ENCODE results near the gene PRKAG1.

The PRKAG1 gene

DNA sequence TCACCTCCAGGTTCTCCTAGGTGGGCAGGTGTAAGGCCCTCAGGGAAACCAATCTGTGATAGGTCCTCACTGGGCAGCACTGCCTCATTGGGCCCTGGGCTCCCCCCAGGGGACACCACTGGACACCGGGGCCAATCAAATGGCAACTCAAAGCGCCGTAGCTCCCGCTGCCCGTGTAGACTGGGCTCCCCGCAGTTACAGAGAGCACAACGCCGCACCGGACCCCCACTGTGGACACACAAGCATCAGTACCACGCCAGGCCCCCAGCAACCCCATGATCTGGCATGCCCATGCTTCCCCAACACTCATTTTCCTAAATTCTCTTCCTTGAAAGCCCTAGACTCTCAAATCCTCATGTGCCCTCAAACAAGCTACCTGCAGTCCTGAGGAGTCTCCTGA lies 35.9 kb upstream of the PRKAG1 start:
- ChIA-PET CTCF (interaction anchor here (1.0 kb wide), 1 partner anchor 10 kb away, joined by 3 read pairs; no protein-coding TSS in a partner anchor), POLR2A (ENCODE audit: low non-redundant PET) (no interaction called here)
- TF ChIP-seq, protein P1, sequence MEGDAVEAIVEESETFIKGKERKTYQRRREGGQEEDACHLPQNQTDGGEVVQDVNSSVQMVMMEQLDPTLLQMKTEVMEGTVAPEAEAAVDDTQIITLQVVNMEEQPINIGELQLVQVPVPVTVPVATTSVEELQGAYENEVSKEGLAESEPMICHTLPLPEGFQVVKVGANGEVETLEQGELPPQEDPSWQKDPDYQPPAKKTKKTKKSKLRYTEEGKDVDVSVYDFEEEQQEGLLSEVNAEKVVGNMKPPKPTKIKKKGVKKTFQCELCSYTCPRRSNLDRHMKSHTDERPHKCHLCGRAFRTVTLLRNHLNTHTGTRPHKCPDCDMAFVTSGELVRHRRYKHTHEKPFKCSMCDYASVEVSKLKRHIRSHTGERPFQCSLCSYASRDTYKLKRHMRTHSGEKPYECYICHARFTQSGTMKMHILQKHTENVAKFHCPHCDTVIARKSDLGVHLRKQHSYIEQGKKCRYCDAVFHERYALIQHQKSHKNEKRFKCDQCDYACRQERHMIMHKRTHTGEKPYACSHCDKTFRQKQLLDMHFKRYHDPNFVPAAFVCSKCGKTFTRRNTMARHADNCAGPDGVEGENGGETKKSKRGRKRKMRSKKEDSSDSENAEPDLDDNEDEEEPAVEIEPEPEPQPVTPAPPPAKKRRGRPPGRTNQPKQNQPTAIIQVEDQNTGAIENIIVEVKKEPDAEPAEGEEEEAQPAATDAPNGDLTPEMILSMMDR (conservative IDR thresholded peaks at IDR 0.05; ENCODE audit: low read depth) = no peak
- 0 out of 2 replicates have a peak overlapping the region, but pooled peaks have one; percentile 5 for H3K27ac ChIP-seq
- DNase-seq (ENCODE audit: low spot score) = no peak

DNA sequence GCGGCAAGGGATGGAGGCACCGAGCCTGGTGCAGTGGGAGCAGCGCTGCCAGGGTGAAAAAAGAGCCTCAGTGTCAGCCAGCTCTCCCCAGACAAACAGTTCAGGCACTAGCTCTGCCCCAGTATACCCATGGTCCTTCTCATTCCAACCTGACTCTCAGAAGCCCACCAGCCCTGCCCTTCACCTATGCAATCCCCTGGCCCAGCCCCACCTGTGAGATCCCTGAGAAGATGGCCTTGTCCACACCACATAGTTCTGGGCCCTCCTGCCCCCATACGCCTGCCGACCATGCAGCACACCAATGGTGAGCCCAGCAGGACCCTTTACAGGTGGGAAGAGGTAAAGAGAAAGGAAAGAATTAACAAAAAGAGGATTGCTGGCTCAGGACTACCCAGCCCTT lies 35.5 kb upstream of the PRKAG1 start:
- no peak for DNase-seq (ENCODE audit: low spot score)
- 0 out of 2 replicates have a peak overlapping the region, but pooled peaks have one; percentile 5 for H3K27ac ChIP-seq
- POLR2A ChIA-PET (ENCODE audit: low non-redundant PET) = no interaction called here
- CTCF ChIA-PET = interaction anchor here (0.5 to 1.0 kb wide), 2 partner anchors 10 to 135 kb away, joined by 3 read pairs; partner anchors contain the start of gene TUBA1A
- TF ChIP-seq, protein P1 (conservative IDR thresholded peaks at IDR 0.05; ENCODE audit: low read depth) = no peak

DNA sequence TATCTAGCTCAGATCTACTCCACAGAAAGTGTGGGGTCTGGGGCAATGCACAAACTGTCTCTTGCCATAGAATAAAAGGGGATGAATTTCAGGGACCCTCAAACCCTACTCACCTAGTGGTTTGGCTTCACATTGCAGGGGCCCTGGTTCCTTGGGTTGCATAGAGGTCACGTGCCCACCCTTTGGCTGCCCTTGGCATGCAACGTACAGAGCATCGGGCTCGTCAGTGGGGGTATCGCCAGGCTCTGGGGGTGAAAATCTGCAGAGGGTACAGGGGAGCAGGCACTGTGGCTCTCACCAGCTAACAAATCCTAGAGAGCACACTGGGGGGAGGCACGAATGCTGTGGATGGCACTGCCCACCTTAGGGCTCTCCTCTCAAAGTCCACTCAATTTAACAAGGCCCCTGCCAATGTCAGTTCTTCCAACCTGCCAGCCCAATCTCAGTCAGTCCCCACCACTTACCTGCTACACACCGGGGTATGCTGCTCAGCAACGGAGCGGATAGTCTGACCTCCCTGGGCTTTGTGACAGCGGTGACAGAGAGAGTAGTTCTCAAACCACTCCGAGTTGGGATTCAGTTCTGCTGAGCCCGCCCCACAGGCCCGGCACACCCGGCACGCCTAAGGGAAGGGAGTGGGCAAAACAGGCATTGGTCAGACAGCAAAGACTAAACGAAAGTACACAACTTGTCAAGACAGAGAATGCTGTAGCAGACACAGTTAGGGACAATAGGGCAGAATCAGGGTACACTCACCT lies 34.1 kb upstream of the PRKAG1 start:
- ChIA-PET CTCF (interaction anchor here (0.6 to 0.7 kb wide), 2 partner anchors 161 to 979 kb away, joined by 3 read pairs; no protein-coding TSS in a partner anchor), POLR2A (ENCODE audit: low non-redundant PET) (no interaction called here)
- no peak overlapping the region for H3K27ac ChIP-seq
- DNase-seq (ENCODE audit: low spot score) = no peak
- TF ChIP-seq, protein P1 (conservative IDR thresholded peaks at IDR 0.05; ENCODE audit: low read depth) = no peak

DNA sequence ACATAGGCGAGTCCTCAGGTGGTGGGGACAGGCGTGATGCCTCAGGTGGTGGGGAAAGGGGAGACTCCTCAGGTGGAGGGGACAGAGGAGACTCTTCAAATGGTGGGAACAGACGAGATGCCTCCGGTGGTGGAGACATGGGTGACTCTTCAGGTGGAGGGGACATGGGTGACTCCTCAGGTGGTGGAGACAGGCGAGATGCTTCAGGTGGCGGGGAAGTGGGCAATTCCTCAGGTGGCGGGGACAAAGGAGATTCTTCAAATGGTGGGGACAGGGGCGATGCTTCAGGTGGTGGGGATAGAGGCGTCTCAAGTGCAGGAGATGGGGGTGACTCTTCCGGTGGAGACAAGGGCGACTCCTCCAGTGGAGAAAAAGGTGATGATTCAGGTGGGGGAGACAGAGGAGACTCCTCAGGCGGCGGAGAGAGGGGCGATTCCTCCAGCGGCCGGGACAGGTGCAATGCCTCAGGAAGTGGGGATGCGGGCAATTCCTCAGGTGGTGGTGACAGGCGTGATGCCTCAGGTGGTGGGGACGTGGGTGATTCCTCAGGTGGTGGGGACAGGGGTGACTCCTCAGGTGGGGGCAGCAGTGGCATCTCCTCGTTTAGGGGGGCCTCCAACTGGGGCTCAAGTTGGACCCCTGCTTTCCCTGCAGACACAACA lies 33.3 kb upstream of the PRKAG1 start:
- CTCF ChIA-PET = interaction anchor here (0.6 to 0.7 kb wide), 2 partner anchors 161 to 980 kb away, joined by 3 read pairs; no protein-coding TSS in a partner anchor
- H3K27ac ChIP-seq = no peak overlapping the region
- TF ChIP-seq, protein P1 (conservative IDR thresholded peaks at IDR 0.05; ENCODE audit: low read depth) = no peak
- no peak for DNase-seq (ENCODE audit: low spot score)
- POLR2A ChIA-PET (ENCODE audit: low non-redundant PET) = no interaction called here

DNA sequence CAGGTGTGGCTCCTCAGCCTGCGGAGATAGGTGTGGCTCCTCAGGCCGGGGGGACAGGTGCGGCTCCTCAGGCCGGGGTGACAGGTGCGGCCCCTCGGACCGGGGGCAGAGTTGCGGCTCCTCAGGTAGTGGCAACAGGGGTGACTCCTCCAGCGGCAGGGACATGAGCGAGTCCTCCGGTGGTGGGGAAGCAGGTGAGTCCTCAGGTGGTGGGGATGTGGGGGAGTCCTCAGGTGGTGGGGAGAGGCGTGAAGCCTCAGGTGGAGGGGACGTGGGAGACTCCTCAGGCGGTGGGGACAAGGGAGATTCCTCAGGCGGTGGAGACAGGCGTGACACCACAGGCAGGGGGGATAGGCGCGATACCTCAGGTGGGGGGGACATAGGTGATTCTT lies 32.8 kb upstream of the PRKAG1 start:
- no peak overlapping the region for H3K27ac ChIP-seq
- ChIA-PET CTCF (interaction anchor here (0.6 to 0.9 kb wide), 2 partner anchors 13 to 22 kb away, joined by 3 to 6 read pairs; no protein-coding TSS in a partner anchor), POLR2A (ENCODE audit: low non-redundant PET) (no interaction called here)
- TF ChIP-seq, protein P1 (conservative IDR thresholded peaks at IDR 0.05; ENCODE audit: low read depth) = no peak
- DNase-seq (ENCODE audit: low spot score) = no peak

DNA sequence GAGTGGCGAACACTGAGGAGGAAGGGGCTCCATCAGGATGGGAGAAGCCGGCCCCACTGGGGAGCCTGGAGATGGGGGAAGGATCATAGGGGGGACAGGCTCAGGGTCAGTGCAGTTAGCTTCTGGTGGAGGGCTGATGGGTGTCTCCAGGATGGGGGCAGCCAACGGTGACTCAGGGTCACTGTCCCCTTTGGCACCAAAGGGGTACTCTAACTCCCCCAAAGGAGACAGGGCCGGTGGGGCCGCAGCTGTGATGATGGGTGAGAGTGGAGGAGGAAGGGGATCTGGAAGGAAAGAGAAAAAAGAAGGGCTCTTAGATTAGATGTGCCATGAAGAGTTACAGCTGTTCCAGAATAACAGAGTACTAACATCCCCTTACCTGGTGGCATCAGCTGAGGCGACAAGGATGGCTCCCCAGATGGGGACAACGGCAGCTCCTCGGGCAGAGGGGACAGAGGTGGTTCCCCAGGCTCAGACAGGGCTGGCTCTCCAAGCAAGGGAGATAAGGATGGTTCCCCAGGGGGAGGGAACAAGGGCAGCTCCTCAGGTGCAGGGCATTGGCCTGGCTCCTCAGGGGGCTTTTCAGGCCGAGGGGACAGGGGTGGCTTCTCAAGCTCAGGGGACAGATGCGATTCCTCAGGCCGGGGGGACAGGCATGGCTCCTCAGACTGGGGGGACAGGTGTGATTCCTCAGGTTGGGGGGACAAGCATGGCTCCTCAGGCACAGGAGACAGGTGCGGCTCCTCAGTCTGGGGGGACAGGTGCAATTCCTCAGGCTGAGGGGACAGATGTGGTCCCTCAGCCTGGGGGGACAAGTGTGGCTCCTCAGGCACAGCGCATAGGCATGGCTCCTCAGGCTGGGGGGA lies 32.2 kb upstream of the PRKAG1 start:
- DNase-seq (ENCODE audit: low spot score) = no peak
- no peak overlapping the region for H3K27ac ChIP-seq
- ChIA-PET CTCF (interaction anchor here (0.6 to 0.9 kb wide), 2 partner anchors 14 to 22 kb away, joined by 3 to 6 read pairs; no protein-coding TSS in a partner anchor), POLR2A (ENCODE audit: low non-redundant PET) (no interaction called here)
- TF ChIP-seq, protein P1 (conservative IDR thresholded peaks at IDR 0.05; ENCODE audit: low read depth) = no peak
